ENCODE results near the gene FMNL2. TPM values are rescaled to one million over a fixed set of nuclear protein-coding genes. Genes with fewer than 3 reads are reported as not detected.
A peak's percentile ranks its signal among the peaks of the same experiment; 100 is the strongest.

Gene FMNL2
- total RNA-seq, 1 experiment from 2014 or later = 38.2 TPM

DNA sequence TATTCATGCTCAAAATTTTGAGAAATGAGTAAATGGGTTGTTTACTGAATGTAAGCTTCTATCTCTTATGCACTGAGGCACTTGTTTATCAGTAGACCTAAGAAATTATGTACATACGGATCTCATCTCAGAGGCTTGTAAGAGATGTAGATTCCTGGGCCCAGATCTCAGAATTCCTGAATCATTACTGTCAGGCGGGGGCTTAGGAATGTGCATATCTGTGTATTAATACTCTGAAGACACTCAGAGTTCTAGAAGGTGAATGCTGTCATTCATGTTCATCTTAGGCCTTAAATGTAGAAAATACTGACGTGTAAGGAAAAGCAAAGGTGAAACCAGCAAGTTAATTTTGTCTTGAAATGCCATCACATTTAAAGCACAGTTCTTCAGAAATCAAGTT lies 169.6 kb downstream of the FMNL2 start:
- TF ChIP-seq CTCF (IDR thresholded peaks at IDR 0.05; ENCODE audit: insufficient read depth in 1 of 2, low read depth in 1 of 2, low read length in 1 of 2, severe bottlenecking in 1 of 2, unreplicated experiment in 1 of 2) = no peak
- peaks cover 11% of the 10 kb centered on the region for H3K36me3 Mint-ChIP-seq (ENCODE audit: insufficient read depth, unreplicated experiment)
- H3K9me3 ChIP-seq = no peaks in the 10 kb centered on the region
- peaks cover 23% of the 10 kb centered on the region for H3K4me1 Mint-ChIP-seq (ENCODE audit: low read depth, unreplicated experiment)
- DNase-seq = no peak
- peaks cover 6% of the 10 kb centered on the region; the same call in 1 of the 2 replicates for H3K4me1 ChIP-seq
- POLR2A ChIA-PET = no interaction called here
- H3K27ac Mint-ChIP-seq (ENCODE audit: unreplicated experiment) = peak overlapping the region; percentile 43
- no peak overlapping the region for H3K4me3 ChIP-seq (ENCODE audit: low read depth, low read length)
- no peaks in the 10 kb centered on the region for H3K36me3 ChIP-seq (ENCODE audit: control insufficient read depth, insufficient read depth, low read length)
- BruUV-seq (replicated peaks) = no TSS peak
- intact Hi-C loops (cut with micrococcal nuclease; ENCODE audit: unreplicated experiment) = no loop called here
- no peaks in the 10 kb centered on the region for H3K27me3 Mint-ChIP-seq (ENCODE audit: insufficient read depth, unreplicated experiment)
- no peaks in the 10 kb centered on the region for H3K27me3 ChIP-seq (replicated peaks; ENCODE audit: control insufficient read depth, insufficient read depth, low read length)
- CTCF ChIA-PET = interaction anchor here (0.6 kb wide), 1 partner anchor 10 kb away, joined by 3 read pairs; no protein-coding TSS in a partner anchor
- H3K4me3 Mint-ChIP-seq (ENCODE audit: unreplicated experiment) = no peak overlapping the region
- H3K9me3 Mint-ChIP-seq (ENCODE audit: unreplicated experiment) = peaks cover 25% of the 10 kb centered on the region

- H3K9me3 Mint-ChIP-seq (ENCODE audit: unreplicated experiment) = peaks cover 28% of the 10 kb centered on the region
- H3K27ac Mint-ChIP-seq (ENCODE audit: unreplicated experiment) = peak overlapping the region; percentile 43
- no peak for TF ChIP-seq CTCF (IDR thresholded peaks at IDR 0.05; ENCODE audit: insufficient read depth in 1 of 2, low read depth in 1 of 2, low read length in 1 of 2, severe bottlenecking in 1 of 2, unreplicated experiment in 1 of 2)
- H3K9me3 ChIP-seq = no peaks in the 10 kb centered on the region
- BruUV-seq (replicated peaks) = no TSS peak
- H3K4me3 ChIP-seq (ENCODE audit: low read depth, low read length) = no peak overlapping the region
- H3K4me3 Mint-ChIP-seq (ENCODE audit: unreplicated experiment) = no peak overlapping the region
- H3K27me3 Mint-ChIP-seq (ENCODE audit: insufficient read depth, unreplicated experiment) = no peaks in the 10 kb centered on the region
- no peak for DNase-seq
- ChIA-PET POLR2A (no interaction called here), CTCF (no interaction called here)
- intact Hi-C loops (cut with micrococcal nuclease; ENCODE audit: unreplicated experiment) = no loop called here
- peaks cover 6% of the 10 kb centered on the region; the same call in 1 of the 2 replicates for H3K4me1 ChIP-seq
- H3K4me1 Mint-ChIP-seq (ENCODE audit: low read depth, unreplicated experiment) = peaks cover 23% of the 10 kb centered on the region
- H3K27me3 ChIP-seq (replicated peaks; ENCODE audit: control insufficient read depth, insufficient read depth, low read length) = no peaks in the 10 kb centered on the region
- H3K36me3 ChIP-seq (ENCODE audit: control insufficient read depth, insufficient read depth, low read length) = no peaks in the 10 kb centered on the region
- H3K36me3 Mint-ChIP-seq (ENCODE audit: insufficient read depth, unreplicated experiment) = peaks cover 11% of the 10 kb centered on the region
Measured at GRCh38 chr2:152505495-152505906, 170.5 kb downstream of the FMNL2 start.

- peaks cover 11% of the 10 kb centered on the region for H3K36me3 Mint-ChIP-seq (ENCODE audit: insufficient read depth, unreplicated experiment)
- no peak for TF ChIP-seq CTCF (IDR thresholded peaks at IDR 0.05; ENCODE audit: insufficient read depth in 1 of 2, low read depth in 1 of 2, low read length in 1 of 2, severe bottlenecking in 1 of 2, unreplicated experiment in 1 of 2)
- intact Hi-C loops (cut with micrococcal nuclease; ENCODE audit: unreplicated experiment) = no loop called here
- DNase-seq = no peak
- Histone ChIP-seq H3K27me3 (replicated peaks; ENCODE audit: control insufficient read depth, insufficient read depth, low read length) (no peaks in the 10 kb centered on the region), H3K9me3 (no peaks in the 10 kb centered on the region), H3K4me1 (peaks cover 6% of the 10 kb centered on the region; the same call in 1 of the 2 replicates), H3K4me3 (ENCODE audit: low read depth, low read length) (no peak overlapping the region), H3K36me3 (ENCODE audit: control insufficient read depth, insufficient read depth, low read length) (no peaks in the 10 kb centered on the region)
- peaks cover 23% of the 10 kb centered on the region for H3K4me1 Mint-ChIP-seq (ENCODE audit: low read depth, unreplicated experiment)
- ChIA-PET CTCF (no interaction called here), POLR2A (no interaction called here)
- no peaks in the 10 kb centered on the region for H3K27me3 Mint-ChIP-seq (ENCODE audit: insufficient read depth, unreplicated experiment)
- no peak overlapping the region for H3K27ac Mint-ChIP-seq (ENCODE audit: unreplicated experiment)
- BruUV-seq (replicated peaks) = no TSS peak
- H3K4me3 Mint-ChIP-seq (ENCODE audit: unreplicated experiment) = no peak overlapping the region
- peaks cover 28% of the 10 kb centered on the region for H3K9me3 Mint-ChIP-seq (ENCODE audit: unreplicated experiment)
Measured at GRCh38 chr2:152506843-152507242, 171.9 kb downstream of the FMNL2 start.
